A673 (cell line): Measurements from ENCODE around the gene ATP5IF1. TPM values are rescaled to one million over a fixed set of nuclear protein-coding genes. Genes with fewer than 3 reads are reported as not detected.

ENCODE experiments used
- BruUV-seq: library from RNA; stranded (reverse); fragments of 400-500 nt; replicated peaks from 2 replicates; lab custom pipeline; 2021; lab: Mats Ljungman, UMichigan
- CTCF ChIA-PET: fragments of 300-600 bp; sonication (Branson Sonifier 250); formaldehyde crosslinking; loops from one replicate; lab custom pipeline; 2022; ENCODE audit warnings: antibody characterized with exemption; lab: Charles Lee
- POLR2A ChIA-PET: fragments of 300-600 bp; sonication (Branson Sonifier 250); formaldehyde crosslinking; loops from one replicate; lab custom pipeline; 2022; ENCODE audit warnings: antibody characterized with exemption; ENCODE audit not compliant: low non-redundant PET; lab: Charles Lee
- DNase-seq: peaks from one replicate; pipeline ENCODE4 v3.0.0-alpha.2; 2015; ENCODE audit warnings: low spot score
- H3K27ac ChIP-seq: fragments of 200-600 bp; sonication (generic); 2 replicates; pipeline ENCODE4 v1.5.1; 2016; ENCODE audit warnings: mixed run types, low read depth, mild to moderate bottlenecking, mixed read lengths, antibody characterized with exemption, low read length; ENCODE audit not compliant: poor library complexity, severe bottlenecking
- H3K27me3 ChIP-seq: fragments of 200-600 bp; sonication (generic); replicated peaks from 2 replicates; pipeline ENCODE4 v1.6.1; 2017; ENCODE audit warnings: mixed run types, low read depth, mild to moderate bottlenecking, mixed read lengths, antibody characterized with exemption, low read length; ENCODE audit not compliant: insufficient read depth, poor library complexity
- H3K36me3 ChIP-seq: fragments of 200-600 bp; sonication (generic); 2 replicates; pipeline ENCODE4 v1.6.1; 2016; ENCODE audit warnings: mixed run types, mild to moderate bottlenecking, mixed read lengths, antibody characterized with exemption, low read length; ENCODE audit not compliant: insufficient read depth, poor library complexity, severe bottlenecking
- H3K4me1 ChIP-seq: fragments of 200-600 bp; sonication (generic); 2 replicates; pipeline ENCODE4 v1.6.1; 2017; ENCODE audit warnings: mixed run types, mild to moderate bottlenecking, mixed read lengths, antibody characterized with exemption, low read length; ENCODE audit not compliant: insufficient read depth, poor library complexity, severe bottlenecking
- H3K4me3 ChIP-seq: fragments of 200-600 bp; sonication (generic); 2 replicates; pipeline ENCODE4 v1.5.1; 2016; ENCODE audit warnings: low read depth, mixed run types, mild to moderate bottlenecking, mixed read lengths, low read length; ENCODE audit not compliant: poor library complexity, severe bottlenecking
- H3K9me3 ChIP-seq: fragments of 200-600 bp; sonication (generic); 2 replicates; pipeline ENCODE4 v1.6.1; 2016; ENCODE audit warnings: mixed run types, low read depth, mild to moderate bottlenecking, mixed read lengths, antibody characterized with exemption, low read length; ENCODE audit not compliant: poor library complexity, severe bottlenecking
- CTCF ChIP-seq: fragments of 300-800, 200-600 bp; sonication (generic); conservative IDR thresholded peaks from 2 replicates; pipeline ENCODE4 v1.5.1; 2017; ENCODE audit warnings: low read depth, mild to moderate bottlenecking, antibody characterized with exemption, low read length, moderate library complexity, mixed read lengths
- EZH2 ChIP-seq: fragments of 200-600 bp; sonication (generic); IDR thresholded peaks from 2 replicates; pipeline ENCODE4 v1.6.1; 2017; ENCODE audit warnings: borderline replicate concordance, low read depth, mild to moderate bottlenecking, mixed read lengths, antibody characterized with exemption, low read length; ENCODE audit not compliant: poor library complexity, severe bottlenecking
- intact Hi-C: fragments of 100-400 bp; cut with micrococcal nuclease; formaldehyde crosslinking; loops from one replicate; pipeline ENCODE4 v1.10.0; 2022; ENCODE audit not compliant: unreplicated experiment
- total RNA-seq: library from RNA; stranded (reverse); gene quantifications from 2 replicates; pipeline ENCODE4 v1.2.3, GENCODE V29; 2021

Gene ATP5IF1
- total RNA-seq, 1 experiment from 2014 or later = 144 TPM

DNA sequence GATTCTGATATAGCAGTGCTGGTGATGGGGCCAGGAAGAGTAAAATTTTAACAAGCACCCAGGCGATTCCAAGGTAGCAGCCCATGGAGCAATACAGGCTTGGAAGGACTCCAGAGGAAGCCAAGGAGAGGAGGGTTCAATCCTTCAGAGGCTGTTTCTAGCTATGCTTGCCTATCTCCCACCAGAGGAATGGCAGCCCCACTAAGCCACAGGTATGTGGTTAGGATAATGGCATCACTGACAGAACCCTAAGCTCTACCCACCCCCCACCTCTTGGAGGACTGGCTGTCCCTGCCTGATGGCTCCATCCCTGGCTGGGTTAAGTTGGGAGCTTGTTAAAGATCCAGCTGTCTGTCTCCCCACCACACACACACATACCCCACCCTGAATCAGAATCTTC is 40.1 kb upstream of the ATP5IF1 start:
- no peak for TF ChIP-seq CTCF
- TF ChIP-seq EZH2 = no peak
- no peak overlapping the region for H3K27ac ChIP-seq
- no TSS peak for BruUV-seq
- ChIA-PET CTCF (interaction anchor here (0.5 kb wide), 1 partner anchor 639 kb away, joined by 7 read pairs; no protein-coding TSS in a partner anchor), POLR2A (no interaction called here)
- no peaks in the 10 kb centered on the region for H3K9me3 ChIP-seq
- H3K4me1 ChIP-seq = no peaks in the 10 kb centered on the region
- no peaks in the 10 kb centered on the region for H3K27me3 ChIP-seq
- H3K4me3 ChIP-seq = no peak overlapping the region
- peaks cover 14% of the 10 kb centered on the region for H3K36me3 ChIP-seq
- intact Hi-C loops = no loop called here
- DNase-seq = no peak

DNA sequence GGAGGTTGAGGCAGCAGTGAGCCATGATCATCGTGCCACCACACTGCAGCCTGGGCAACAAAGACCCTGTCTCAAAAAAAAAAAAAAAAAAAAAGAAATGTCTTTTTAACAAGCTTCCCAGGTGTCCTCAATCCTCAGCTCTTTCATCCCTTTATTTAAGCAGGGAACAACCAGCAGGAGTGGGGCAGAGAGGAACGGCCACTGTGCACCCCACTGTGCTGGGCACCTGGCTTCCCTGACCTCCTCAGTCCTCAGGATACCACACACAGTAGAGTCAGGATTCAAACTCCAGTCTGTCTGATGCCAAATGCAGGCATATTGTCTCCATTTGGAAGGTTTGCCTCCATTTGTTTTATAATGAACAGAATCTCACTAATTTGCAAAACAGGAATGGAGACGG is 39.6 kb upstream of the ATP5IF1 start:
- Histone ChIP-seq H3K36me3 (peaks cover 18% of the 10 kb centered on the region), H3K4me3 (no peak overlapping the region), H3K27me3 (no peaks in the 10 kb centered on the region), H3K27ac (no peak overlapping the region), H3K4me1 (no peaks in the 10 kb centered on the region), H3K9me3 (no peaks in the 10 kb centered on the region)
- no TSS peak for BruUV-seq
- ChIA-PET CTCF (no interaction called here), POLR2A (interaction anchor here (0.6 kb wide), 1 partner anchor 66 kb away, joined by 5 read pairs; no protein-coding TSS in a partner anchor)
- intact Hi-C loops = no loop called here
- TF ChIP-seq EZH2 (no peak), CTCF (no peak)
- no peak for DNase-seq

DNA sequence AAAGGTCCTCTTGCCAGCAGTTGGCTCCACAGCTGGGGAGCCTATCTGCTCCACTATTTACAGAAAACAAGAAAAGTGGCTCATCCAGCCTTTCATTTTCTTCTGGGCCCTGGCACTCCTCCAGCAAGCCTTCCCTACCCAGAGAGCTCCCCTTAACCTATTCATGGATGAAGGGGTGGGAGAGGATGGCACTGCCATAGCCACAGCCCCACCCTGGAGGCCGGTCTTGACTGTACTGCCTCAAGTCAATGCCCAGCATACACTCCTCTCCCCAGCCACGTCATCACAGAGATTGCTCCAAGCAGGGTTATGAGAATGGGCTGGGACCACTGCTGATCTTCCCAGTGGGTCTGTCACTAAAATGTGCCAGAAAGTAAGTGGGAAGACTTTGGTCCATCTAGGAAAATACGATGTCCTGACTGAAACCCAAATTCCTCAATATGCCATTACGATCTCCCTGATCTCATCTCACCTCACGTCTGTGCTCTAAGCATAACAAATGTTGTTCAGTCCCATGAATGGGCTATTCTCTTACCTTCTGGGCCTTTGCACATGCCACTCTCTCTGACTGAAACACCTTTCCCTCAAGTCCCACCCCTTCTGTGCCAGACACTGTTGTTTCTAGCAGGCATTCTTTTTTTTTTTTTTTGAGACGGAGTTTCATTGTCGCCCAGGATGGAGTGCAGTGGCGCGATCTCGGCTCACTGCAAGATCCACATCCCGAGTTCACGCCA is 38.1 kb upstream of the ATP5IF1 start:
- no TSS peak for BruUV-seq
- H3K36me3 ChIP-seq = peaks cover 23% of the 10 kb centered on the region
- ChIA-PET CTCF (interaction anchor here (0.7 kb wide), 1 partner anchor 133 kb away, joined by 3 read pairs; no protein-coding TSS in a partner anchor), POLR2A (no interaction called here)
- DNase-seq = no peak
- no peaks in the 10 kb centered on the region for H3K4me1 ChIP-seq
- intact Hi-C loops = no loop called here
- no peak overlapping the region for H3K4me3 ChIP-seq
- H3K27me3 ChIP-seq = no peaks in the 10 kb centered on the region
- no peak for TF ChIP-seq EZH2
- TF ChIP-seq CTCF = no peak
- H3K9me3 ChIP-seq = no peaks in the 10 kb centered on the region
- no peak overlapping the region for H3K27ac ChIP-seq
